H1 (cell line): ENCODE measurements around the gene DPEP2. TPM values are rescaled to one million over a fixed set of nuclear protein-coding genes. Genes with fewer than 3 reads are reported as not detected.

Source experiments
- CTCF ChIA-PET: fragments of 300-600 bp; sonication (Branson Sonifier 250); formaldehyde crosslinking; loops from one replicate; lab custom pipeline; 2021; ENCODE audit not compliant: partially characterized antibody; lab: Charles Lee
- POLR2A ChIA-PET: fragments of 300-600 bp; sonication (Branson Sonifier 250); formaldehyde crosslinking; loops from one replicate; lab custom pipeline; 2021; ENCODE audit warnings: inconsistent platforms; ENCODE audit not compliant: partially characterized antibody; lab: Charles Lee
- DNase-seq, 2 experiments: peaks; one replicate each; pipeline versions ENCODE4 v3.0.0 to v3.0.0-alpha.2; 2010 to 2022; ENCODE audit warnings: low spot score in 2 of 2, low read depth in 1 of 2, mixed read lengths in 1 of 2
- FAIRE-seq: peaks from 2 replicates; lab custom pipeline; 2011; peaks lifted over from hg19 to GRCh38; lab: Jason Lieb, UNC
- H2AFZ ChIP-seq: 2 replicates; pipeline ENCODE4 v1.8.1; 2012; ENCODE audit warnings: low read length, inconsistent platforms
- H2AK5ac ChIP-seq: 2 replicates; pipeline ENCODE4 v1.6.1; 2013; ENCODE audit warnings: low read depth, low read length
- H2BK120ac ChIP-seq: replicated peaks from 2 replicates; pipeline ENCODE3; 2013; ENCODE audit warnings: low read depth, low read length, inconsistent platforms
- H2BK12ac ChIP-seq: 2 replicates; pipeline ENCODE4 v1.6.1; 2013; ENCODE audit warnings: low read depth, low read length
- H2BK15ac ChIP-seq: 2 replicates; pipeline ENCODE4 v1.6.1; 2013; ENCODE audit warnings: low read length
- H2BK20ac ChIP-seq: 2 replicates; pipeline ENCODE4 v1.6.1; 2013; ENCODE audit warnings: low read length
- H2BK5ac ChIP-seq: 2 replicates; pipeline ENCODE4 v1.6.1; 2013; ENCODE audit warnings: low read depth, low read length
- H3K14ac ChIP-seq: 2 replicates; pipeline ENCODE4 v1.6.1; 2013; ENCODE audit warnings: inconsistent platforms; ENCODE audit not compliant: insufficient read length
- H3K18ac ChIP-seq: 2 replicates; pipeline ENCODE4 v1.6.1; 2013; ENCODE audit warnings: low read length; ENCODE audit errors: extremely low read depth
- H3K23ac ChIP-seq: 2 replicates; pipeline ENCODE4 v1.6.1; 2013; ENCODE audit warnings: inconsistent platforms; ENCODE audit not compliant: insufficient read length
- H3K23me2 ChIP-seq: 2 replicates; pipeline ENCODE4 v1.6.1; 2013; ENCODE audit warnings: low read depth, low read length
- H3K27ac ChIP-seq: 2 replicates; pipeline ENCODE4 v1.6.1; 2011; ENCODE audit warnings: low read depth, low read length, inconsistent platforms
- H3K27me3 ChIP-seq, 4 experiments: replicated peaks in 1 of 4; 1 replicate in 1 of 4; 2 replicates in 3 of 4; pipeline versions ENCODE4 v1.6.1 to v1.8.1; 2011 to 2013; ENCODE audit warnings: low read length in 3 of 4, mild to moderate bottlenecking in 3 of 4, inconsistent platforms in 2 of 4, mixed read lengths in 2 of 4, moderate library complexity in 1 of 4; ENCODE audit not compliant: control insufficient read depth in 3 of 4, insufficient read depth in 3 of 4; ENCODE audit errors: extremely low read depth in 1 of 4
- H3K36me3 ChIP-seq, 4 experiments: 2 replicates each; pipeline versions ENCODE4 v1.6.1 to v1.8.1; 2011 to 2013; ENCODE audit warnings: mild to moderate bottlenecking in 4 of 4, low read length in 3 of 4, moderate library complexity in 2 of 4, control low read depth in 1 of 4, inconsistent platforms in 1 of 4; ENCODE audit not compliant: insufficient read depth in 4 of 4, control insufficient read depth in 2 of 4
- H3K4ac ChIP-seq: replicated peaks from 2 replicates; pipeline ENCODE3; 2013; ENCODE audit warnings: low read length, low read depth, mixed read lengths, inconsistent platforms; ENCODE audit not compliant: insufficient read length
- H3K4me1 ChIP-seq, 4 experiments: replicated peaks in 1 of 4; 1 replicate in 1 of 4; 2 replicates in 3 of 4; pipeline versions ENCODE4 v1.6.1 to v1.8.1; 2011 to 2013; ENCODE audit warnings: low read length in 3 of 4, inconsistent platforms in 2 of 4, mixed read lengths in 1 of 4; ENCODE audit not compliant: insufficient read depth in 4 of 4, control insufficient read depth in 3 of 4
- H3K4me2 ChIP-seq, 2 experiments: 2 replicates each; pipeline versions ENCODE4 v1.6.1 to v1.8.1; 2011 to 2013; ENCODE audit warnings: low read depth in 2 of 2, low read length in 2 of 2, control low read depth in 1 of 2, inconsistent platforms in 1 of 2, mild to moderate bottlenecking in 1 of 2; ENCODE audit not compliant: insufficient read depth in 1 of 2
- H3K4me3 ChIP-seq, 4 experiments: fragments of 200-600, 300-600 bp in 1 of 4; sonication (generic), shearing (Covaris generic), sonication (Bioruptor Twin) in 1 of 4; 2 replicates each; pipeline versions ENCODE4 v1.5.1 to v1.8.1; 2011 to 2016; ENCODE audit warnings: low read length in 4 of 4, low read depth in 3 of 4, control low read depth in 2 of 4, inconsistent platforms in 2 of 4, mild to moderate bottlenecking in 2 of 4, mixed read lengths in 1 of 4, moderate library complexity in 1 of 4; ENCODE audit not compliant: insufficient read depth in 2 of 4; ENCODE audit errors: extremely low read depth in 1 of 4
- H3K56ac ChIP-seq: replicated peaks from 2 replicates; pipeline ENCODE3; 2013; ENCODE audit warnings: low read depth, mild to moderate bottlenecking, mixed read lengths, low read length, inconsistent platforms; ENCODE audit not compliant: insufficient read length
- H3K79me1 ChIP-seq: 2 replicates; pipeline ENCODE4 v1.6.1; 2013; ENCODE audit warnings: low read depth, low read length, control low read depth
- H3K79me2 ChIP-seq, 2 experiments: 2 replicates each; pipeline versions ENCODE4 v1.6.1 to v1.8.1; 2012 to 2013; ENCODE audit warnings: low read length in 2 of 2, mild to moderate bottlenecking in 2 of 2, inconsistent platforms in 1 of 2; ENCODE audit not compliant: insufficient read depth in 2 of 2, control insufficient read depth in 1 of 2
- H3K9ac ChIP-seq, 4 experiments: replicated peaks in 1 of 4; 1 replicate in 1 of 4; 2 replicates in 3 of 4; pipeline versions ENCODE4 v1.6.1 to v1.8.1; 2011 to 2013; ENCODE audit warnings: low read depth in 3 of 4, low read length in 3 of 4, control low read depth in 2 of 4, mild to moderate bottlenecking in 2 of 4, moderate library complexity in 2 of 4, inconsistent platforms in 1 of 4; ENCODE audit errors: extremely low read depth in 1 of 4
- H3K9me3 ChIP-seq, 2 experiments: 2 replicates each; pipeline versions ENCODE4 v1.6.1 to v1.8.1; 2012 to 2013; ENCODE audit warnings: mild to moderate bottlenecking in 2 of 2, moderate library complexity in 2 of 2, control low read depth in 1 of 2, inconsistent platforms in 1 of 2, low read depth in 1 of 2, low read length in 1 of 2, mixed read lengths in 1 of 2; ENCODE audit not compliant: insufficient read depth in 2 of 2
- H4K20me1 ChIP-seq, 2 experiments: replicated peaks in 1 of 2; 2 replicates each; pipeline versions ENCODE3 to v1.8.1; 2011 to 2013; ENCODE audit warnings: inconsistent platforms in 2 of 2, low read length in 2 of 2, mild to moderate bottlenecking in 1 of 2; ENCODE audit not compliant: insufficient read depth in 2 of 2, control insufficient read depth in 1 of 2
- H4K5ac ChIP-seq: 2 replicates; pipeline ENCODE4 v1.6.1; 2013; ENCODE audit warnings: low read length, low read depth, mixed read lengths, inconsistent platforms; ENCODE audit not compliant: insufficient read length
- H4K8ac ChIP-seq: 2 replicates; pipeline ENCODE4 v1.8.0; 2013; ENCODE audit warnings: mild to moderate bottlenecking, moderate library complexity, low read length, inconsistent platforms; ENCODE audit not compliant: insufficient read depth; ENCODE audit errors: extremely low read depth
- H4K91ac ChIP-seq: replicated peaks from 2 replicates; pipeline ENCODE3; 2013; ENCODE audit warnings: low read length, mixed read lengths, inconsistent platforms; ENCODE audit not compliant: insufficient read length
- BACH1 ChIP-seq: IDR thresholded peaks from 2 replicates; pipeline ENCODE4 v1.6.1; 2012; ENCODE audit warnings: low read length, improper control_type of control experiment
- BRCA1 ChIP-seq: IDR thresholded peaks from 2 replicates; pipeline ENCODE4 v1.6.1; 2012; ENCODE audit warnings: low read depth, low read length, improper control_type of control experiment
- CBX5 ChIP-seq: fragments of 300-800, 300-1000 bp; sonication (generic); IDR thresholded peaks from 2 replicates; pipeline ENCODE4 v1.7.1; 2016; ENCODE audit warnings: antibody characterized with exemption, low read length, low read depth
- CBX8 ChIP-seq: fragments of 300-800, 300-1000 bp; sonication (generic); IDR thresholded peaks from 2 replicates; pipeline ENCODE4 v1.7.1; 2016; ENCODE audit warnings: low read depth, low read length, borderline replicate concordance
- EGR1 ChIP-seq: IDR thresholded peaks from 2 replicates; pipeline ENCODE4 v1.6.1; 2011; ENCODE audit warnings: low read depth, low read length, borderline replicate concordance
- EZH2 ChIP-seq: fragments of 200-600 bp; sonication (generic); IDR thresholded peaks from 2 replicates; pipeline ENCODE4 v1.7.1; 2012; ENCODE audit warnings: low read depth, mild to moderate bottlenecking, moderate library complexity, low read length, inconsistent platforms; ENCODE audit not compliant: severe bottlenecking
- FOSL1 ChIP-seq: IDR thresholded peaks from 2 replicates; pipeline ENCODE4 v1.6.1; 2011; ENCODE audit warnings: mild to moderate bottlenecking, low read depth, low read length, moderate library complexity; ENCODE audit not compliant: insufficient read depth
- KDM4A ChIP-seq: IDR thresholded peaks from one replicate; pipeline ENCODE4 v1.7.1; 2012; ENCODE audit warnings: low read depth, mild to moderate bottlenecking, moderate library complexity, low read length, inconsistent platforms; ENCODE audit not compliant: severe bottlenecking
- NRF1 ChIP-seq: IDR thresholded peaks from 2 replicates; pipeline ENCODE4 v1.6.1; 2011; ENCODE audit warnings: mild to moderate bottlenecking, low read depth, low read length, improper control_type of control experiment
- POLR2AphosphoS5 ChIP-seq: IDR thresholded peaks from 2 replicates; pipeline ENCODE4 v1.6.1; 2011; ENCODE audit warnings: low read depth, low read length
- RBBP5 ChIP-seq: IDR thresholded peaks from 2 replicates; pipeline ENCODE4 v1.7.1; 2012; ENCODE audit warnings: low read depth, mild to moderate bottlenecking, inconsistent platforms, low read length, moderate library complexity, borderline replicate concordance
- SP2 ChIP-seq: IDR thresholded peaks from 2 replicates; pipeline ENCODE4 v1.6.1; 2012; ENCODE audit warnings: mild to moderate bottlenecking, low read length, inconsistent platforms
- WGBS, 2 experiments: shearing (Covaris generic) in 1 of 2; methylation state at CpG; one replicate each; pipeline versions ENCODE4 v1.1.6 to v1.1.7; 2013 to 2015; ENCODE audit warnings: low lambda C conversion rate in 2 of 2, mixed read lengths in 2 of 2, inconsistent platforms in 1 of 2, low coverage in 1 of 2, missing lambda C conversion rate in 1 of 2; ENCODE audit not compliant: insufficient replicate concordance in 2 of 2, insufficient coverage in 1 of 2, insufficient read length in 1 of 2; ENCODE audit errors: extremely low coverage in 1 of 2, missing lambda C conversion rate in 1 of 2; 5-methylcytosine and 5-hydroxymethylcytosine counted together
- polyA plus RNA-seq, 7 experiments: library from polyadenylated mRNA; depleted of rRNA in 3 of 7; stranded (reverse) in 5 of 7; unstranded in 2 of 7; fragments of >200 nt in 5 of 7; fragments of 200-250 nt in 2 of 7; gene quantifications; 1 replicate in 5 of 7; 2 replicates in 1 of 7; 4 replicates in 1 of 7; pipeline versions ENCODE4 v1.2.1 to v1.2.3, GENCODE V29; 2011 to 2013; ENCODE audit warnings: missing spikeins in 2 of 7, mixed read lengths in 2 of 7
- total RNA-seq: library from RNA; stranded (reverse); fragmentation: NEBNext Ultra II Directional; extraction: Animal tissue kit (Norgen Biotek cat#: 25700); gene quantifications from 2 replicates; pipeline ENCODE4 v1.2.1, GENCODE V29; 2021

DPEP2 gene
- total and polyA plus RNA-seq, 2 of the 8 experiments (the other 6 are each of a cell fraction or from before 2014, with no cell fraction given), result not detected

DNA sequence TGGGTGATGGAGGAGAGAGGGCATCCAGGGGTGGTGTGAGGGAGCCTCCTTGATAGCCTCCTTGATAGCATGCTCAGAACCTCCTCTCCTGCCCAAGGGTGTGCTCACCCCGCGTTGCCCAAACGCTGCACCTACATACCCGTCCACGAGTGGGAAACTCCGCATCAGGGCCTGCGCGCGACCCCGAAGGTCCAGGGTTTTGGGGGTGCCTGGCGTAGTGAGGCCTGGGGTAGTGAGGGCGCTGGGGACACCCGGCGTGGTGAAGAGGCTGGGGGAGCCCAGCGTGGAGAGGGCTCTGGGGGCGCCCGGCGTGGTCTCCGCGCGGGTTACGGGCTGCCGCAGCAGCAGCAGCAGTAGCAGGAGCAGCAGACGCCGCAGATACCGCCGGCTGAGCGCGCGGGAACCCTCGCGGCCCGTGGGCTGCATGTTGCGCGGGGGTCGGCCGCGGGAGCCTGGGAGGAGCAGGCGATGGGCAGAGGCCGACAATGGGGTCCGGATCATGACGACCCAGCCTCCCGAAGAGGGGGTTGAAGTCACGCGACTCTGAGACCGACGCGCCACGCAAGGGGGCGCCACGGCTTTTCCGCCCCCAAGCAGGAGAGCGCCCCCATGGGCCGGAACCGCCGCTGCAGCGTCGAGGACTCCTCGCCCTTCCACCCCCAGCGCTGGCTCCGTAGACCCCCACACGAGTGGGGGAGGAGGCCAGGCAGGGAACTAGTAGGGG is 19.2 kb downstream of the DPEP2 start, which contains the start of gene DPEP3:
DPEP3 (minus strand) TSS at position 545 of the 724 bp plus-strand sequence; CDS start at position 426, 119 bp downstream.
- H2AK5ac ChIP-seq, result no peak within 1 kb of the TSS
- POLR2A ChIA-PET, result interaction anchor here (1.3 to 1.4 kb wide), 2 partner anchors 19 to 43 kb away, joined by 3 to 6 read pairs; partner anchors contain the start of genes DDX28, DPEP2 and DUS2
- H3K27me3 ChIP-seq, result peaks cover 0 to 2% (median 0%) of the 10 kb centered on the region in 4 experiments; a peak in 2 of 7 replicates
- H2BK12ac ChIP-seq, result no peak within 1 kb of the TSS
- WGBS, 2 experiments, result 60% methylated on average over 60 of the region's 62 CpGs; no CpG with 5 or more reads in 1 of the 2 experiments
- peak within 1 kb of the TSS; percentile 11 to 46; a peak in 3 of 4 replicates for H3K4me2 ChIP-seq
- H3K23me2 ChIP-seq, result no peaks in the 10 kb centered on the region
- H3K79me2 ChIP-seq, result no peaks in the 10 kb centered on the region
- H3K9ac ChIP-seq, result peak within 1 kb of the TSS in 1 of 4 experiments; percentile 26; a peak in 2 of 7 replicates
- H3K36me3 ChIP-seq, result no peaks in the 10 kb centered on the region; a peak in 1 of 8 replicates
- no peak within 1 kb of the TSS; the same call in none of the 2 replicates for H2BK15ac ChIP-seq
- H2BK120ac ChIP-seq, result no peak within 1 kb of the TSS
- H4K8ac ChIP-seq, result peak within 1 kb of the TSS; percentile 71
- no peak within 1 kb of the TSS for H3K27ac ChIP-seq
- no peaks in the 10 kb centered on the region for H4K20me1 ChIP-seq
- H3K18ac ChIP-seq, result no peak within 1 kb of the TSS; the same call in 1 of the 2 replicates
- no peak within 1 kb of the TSS for H3K14ac ChIP-seq
- no peaks in the 10 kb centered on the region for H3K79me1 ChIP-seq
- FAIRE-seq, result no peak
- CTCF ChIA-PET, result interaction anchor here (1.0 to 4.0 kb wide), 15 partner anchors 9 to 238 kb away, joined by 3 to 33 read pairs (median 7); partner anchors contain the start of gene DPEP2
- H2BK5ac ChIP-seq, result no peak within 1 kb of the TSS
- H3K23ac ChIP-seq, result no peak within 1 kb of the TSS
- DNase-seq, result peak in 1 of 2 experiments; percentile 89
- H4K91ac ChIP-seq, result no peak within 1 kb of the TSS
- H3K9me3 ChIP-seq, result no peaks in the 10 kb centered on the region; a peak in 1 of 4 replicates
- H2AFZ ChIP-seq, result no peak within 1 kb of the TSS; the same call in 1 of the 2 replicates
- peak within 1 kb of the TSS in 2 of 4 experiments; percentile 3 to 46; a peak in 2 of 8 replicates for H3K4me3 ChIP-seq
- H3K56ac ChIP-seq, result no peak within 1 kb of the TSS
- H3K4me1 ChIP-seq, result peaks cover 0 to 4% (median 0%) of the 10 kb centered on the region in 4 experiments; a peak in 3 of 7 replicates
- H4K5ac ChIP-seq, result peak within 1 kb of the TSS; percentile 5
- no peak within 1 kb of the TSS for H3K4ac ChIP-seq
- H2BK20ac ChIP-seq, result no peak within 1 kb of the TSS
- TF ChIP-seq EGR1, result peak; percentile 70; the same call in 1 of the 2 replicates
- TF ChIP-seq NRF1, result no peak
- TF ChIP-seq POLR2AphosphoS5, result no peak
- no peak for TF ChIP-seq CBX5
- peak; percentile 92 for TF ChIP-seq BACH1
- TF ChIP-seq EZH2, result no peak
- no peak for TF ChIP-seq SP2
- TF ChIP-seq KDM4A, result peak; percentile 34
- TF ChIP-seq BRCA1, result no peak
- TF ChIP-seq CBX8, result no peak
- TF ChIP-seq FOSL1, result no peak
- TF ChIP-seq RBBP5, result no peak
